Transverse colon (tissue), 4 donors: Measurements from ENCODE around the gene CCT5. TPM values are rescaled to one million over a fixed set of nuclear protein-coding genes. Genes with fewer than 3 reads are reported as not detected.
"Not testable (repeated sequence)": the region's sequence is repeated elsewhere in the genome, so short reads cannot be mapped to it uniquely, and the experiment has no call there.

Source experiments
- DNase-seq: peaks from one replicate; pipeline ENCODE4 v3.0.0-alpha.2; 2019
- H3K27ac ChIP-seq, 4 donors: fragments of 200-600 bp; sonication (generic); 2 replicates each; pipeline ENCODE4 v1.5.1; 2016 to 2018; ENCODE audit warnings: inconsistent platforms in 4 of 4
- H3K27me3 ChIP-seq: fragments of 200-600 bp; sonication (generic); 2 replicates; pipeline ENCODE4 v1.5.1; 2017; ENCODE audit warnings: inconsistent platforms
- H3K36me3 ChIP-seq, 4 donors: fragments of 200-600 bp; sonication (generic); 2 replicates each; pipeline ENCODE4 v1.5.1; 2017 to 2019; ENCODE audit warnings: inconsistent platforms in 4 of 4
- H3K4me1 ChIP-seq, 4 donors: fragments of 200-600 bp; sonication (generic); 2 replicates each; pipeline ENCODE4 v1.5.1; 2017 to 2020; ENCODE audit warnings: inconsistent platforms in 4 of 4
- H3K4me3 ChIP-seq, 4 donors: fragments of 200-600 bp; sonication (generic); 1 replicate in 1 of 4; 2 replicates in 3 of 4; pipeline versions ENCODE4 v1.5.1 to v1.6.1; 2017 to 2019; ENCODE audit warnings: inconsistent platforms in 4 of 4
- H3K9me3 ChIP-seq, 2 donors: fragments of 200-600 bp; sonication (generic); 2 replicates each; pipeline ENCODE4 v1.5.1; 2017 to 2019; ENCODE audit warnings: inconsistent platforms in 2 of 2
- EP300 ChIP-seq: sonication (generic); formaldehyde crosslinking; IDR thresholded peaks from one replicate; pipeline ENCODE4 v1.6.1; 2017; ENCODE audit warnings: antibody characterized with exemption, low read depth
- POLR2A ChIP-seq: fragments of 450-650 bp; IDR thresholded peaks from one replicate; pipeline ENCODE4 v1.6.1; 2016; ENCODE audit warnings: antibody characterized with exemption, mild to moderate bottlenecking, moderate library complexity
- POLR2AphosphoS5 ChIP-seq, 3 donors: sonication (generic); formaldehyde crosslinking; IDR thresholded peaks; one replicate each; pipeline ENCODE4 v1.6.1; 2016; ENCODE audit warnings: antibody characterized with exemption in 3 of 3
- WGBS, 2 donors: methylation state at CpG; one replicate each; pipeline ENCODE4 v1.1.5; 2018; ENCODE audit warnings: low coverage in 1 of 2; 5-methylcytosine and 5-hydroxymethylcytosine counted together
- in situ Hi-C, 4 donors: fragments of 200-750 bp; cut with MboI; loops; one replicate each; pipeline versions ENCODE4 v1.15.0 to v1.15.1; 2017; ENCODE audit warnings: low sequenced_read_pairs in 3 of 4, low pct_ligation_motif_present in 1 of 4, low pct_unique_long_range_greater_than_20kb in 1 of 4
- intact Hi-C: fragments of 100-400 bp; cut with DNase I; formaldehyde crosslinking; loops from one replicate; pipeline ENCODE4 v1.15.1; 2023; ENCODE audit warnings: low total_unique reads
- total RNA-seq, 4 donors: library from RNA; depleted of rRNA; stranded (reverse); fragments of >200 nt; gene quantifications; one replicate each; pipeline ENCODE4 v1.1.0, GENCODE V29; 2016
- TF ChIP-seq, protein P1 (sequence below), 5 experiments: fragments of 200-600 bp in 3 of 5; fragments of 450-650 bp in 2 of 5; sonication (generic) in 3 of 5; IDR thresholded peaks; 1 replicate in 2 of 5; 2 replicates in 3 of 5; pipeline ENCODE4 v1.5.1; 2016 to 2017; ENCODE audit warnings: antibody characterized with exemption in 5 of 5, inconsistent platforms in 3 of 5, mild to moderate bottlenecking in 2 of 5, moderate library complexity in 1 of 5

CCT5 gene
- total RNA-seq, 4 donors from 2014 or later, result 29.1 to 129 (median 76.5) TPM

DNA sequence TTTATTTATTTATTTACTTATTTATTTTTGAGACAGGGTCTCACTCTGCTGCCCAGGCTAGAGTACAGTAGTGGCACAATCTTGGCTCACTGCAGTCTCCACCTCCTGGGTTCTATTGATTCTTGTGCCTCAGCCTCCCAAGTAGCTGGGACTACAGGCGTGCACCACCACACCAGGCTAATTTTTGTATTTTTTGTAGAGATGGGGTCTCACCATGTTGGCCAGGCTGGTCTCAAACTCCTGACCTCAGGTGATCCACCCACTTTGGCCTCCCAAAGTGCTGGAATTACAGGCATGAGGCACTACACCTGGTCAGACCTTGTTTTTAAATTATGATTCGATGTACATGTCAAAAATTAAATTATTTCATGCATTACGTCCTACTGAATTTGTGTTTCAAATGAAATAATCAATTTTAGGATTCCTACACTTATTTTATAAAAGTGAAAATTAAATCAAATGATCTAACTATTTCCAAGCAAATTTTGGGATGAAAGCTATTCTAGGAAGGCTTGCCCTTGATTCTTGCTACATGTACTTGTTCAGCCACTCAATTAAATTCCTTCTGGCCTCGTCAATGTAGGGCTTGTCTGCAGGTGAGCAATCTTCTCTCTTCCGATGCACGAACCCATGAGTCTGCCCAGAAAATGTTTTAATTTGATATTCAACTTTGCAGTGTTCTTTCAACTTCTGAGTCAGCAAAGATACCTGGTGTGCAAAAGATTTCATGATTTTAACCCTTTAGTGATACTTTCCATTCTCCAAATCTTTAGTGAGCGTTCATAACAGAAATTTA lies 30.0 kb downstream of the CCT5 start:
- WGBS, 2 donors, result 92 to 93% methylated on average over 6 to 7 of the region's 7 CpGs
- DNase-seq, result no peak
- TF ChIP-seq EP300, result no peak
- TF ChIP-seq POLR2AphosphoS5 (IDR thresholded peaks at IDR 0.05), result no peak
- TF ChIP-seq, protein P1, sequence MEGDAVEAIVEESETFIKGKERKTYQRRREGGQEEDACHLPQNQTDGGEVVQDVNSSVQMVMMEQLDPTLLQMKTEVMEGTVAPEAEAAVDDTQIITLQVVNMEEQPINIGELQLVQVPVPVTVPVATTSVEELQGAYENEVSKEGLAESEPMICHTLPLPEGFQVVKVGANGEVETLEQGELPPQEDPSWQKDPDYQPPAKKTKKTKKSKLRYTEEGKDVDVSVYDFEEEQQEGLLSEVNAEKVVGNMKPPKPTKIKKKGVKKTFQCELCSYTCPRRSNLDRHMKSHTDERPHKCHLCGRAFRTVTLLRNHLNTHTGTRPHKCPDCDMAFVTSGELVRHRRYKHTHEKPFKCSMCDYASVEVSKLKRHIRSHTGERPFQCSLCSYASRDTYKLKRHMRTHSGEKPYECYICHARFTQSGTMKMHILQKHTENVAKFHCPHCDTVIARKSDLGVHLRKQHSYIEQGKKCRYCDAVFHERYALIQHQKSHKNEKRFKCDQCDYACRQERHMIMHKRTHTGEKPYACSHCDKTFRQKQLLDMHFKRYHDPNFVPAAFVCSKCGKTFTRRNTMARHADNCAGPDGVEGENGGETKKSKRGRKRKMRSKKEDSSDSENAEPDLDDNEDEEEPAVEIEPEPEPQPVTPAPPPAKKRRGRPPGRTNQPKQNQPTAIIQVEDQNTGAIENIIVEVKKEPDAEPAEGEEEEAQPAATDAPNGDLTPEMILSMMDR (IDR thresholded peaks at IDR 0.05), result no peak
- no peak for TF ChIP-seq POLR2A
- no peaks in the 10 kb centered on the region for H3K27me3 ChIP-seq
- no peak overlapping the region for H3K4me3 ChIP-seq
- in situ Hi-C loops (loop anchor here in 3 of 4 donors (25.0 kb wide), 1 partner anchor 357 kb away; no protein-coding TSS in a partner anchor), intact Hi-C loops (loop anchor here (10.0 kb wide), 1 partner anchor 165 kb away; the partner anchor contains the start of gene ROPN1L)
- H3K36me3 ChIP-seq, result no peaks in the 10 kb centered on the region
- H3K27ac ChIP-seq, result no peak overlapping the region
- peaks cover 3 to 16% (median 7%) of the 10 kb centered on the region in 4 donors for H3K4me1 ChIP-seq
- H3K9me3 ChIP-seq, result no peaks in the 10 kb centered on the region

DNA sequence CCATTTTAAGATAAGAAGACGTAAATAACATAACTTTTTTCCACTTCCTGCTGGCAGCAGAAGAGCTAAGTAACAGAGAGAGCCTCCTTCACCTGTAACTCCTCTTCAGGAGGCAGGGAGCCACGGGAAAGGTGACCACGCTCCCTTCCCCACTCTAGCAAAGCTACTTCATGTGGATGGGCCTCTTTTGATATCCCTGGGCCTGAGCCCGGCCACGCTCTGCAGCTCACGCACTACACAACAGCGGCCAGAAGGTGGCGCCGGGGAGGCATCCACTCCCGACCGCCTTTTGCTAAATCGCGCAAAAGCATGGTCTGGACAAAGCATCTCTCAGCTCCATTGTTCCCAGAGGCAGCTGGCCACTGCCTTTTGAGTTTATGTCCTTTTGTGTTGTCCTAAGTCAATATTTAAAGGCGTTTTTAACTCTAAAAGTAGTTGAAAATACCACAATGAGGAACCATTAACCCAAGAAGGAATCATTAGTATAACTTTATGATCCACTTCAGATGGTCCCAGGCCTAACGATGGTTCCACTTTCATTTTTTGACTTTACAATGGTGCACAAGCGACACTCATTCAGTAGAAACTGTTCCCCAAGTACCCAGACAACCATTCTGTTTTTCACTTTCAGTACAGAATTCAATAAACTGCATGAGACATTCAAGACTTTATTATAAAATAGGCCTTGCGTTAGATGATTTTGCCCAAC lies 34.0 kb downstream of the CCT5 start:
- intact Hi-C loops (loop anchor here (10.0 kb wide), 1 partner anchor 161 kb away; the partner anchor contains the start of gene ROPN1L), in situ Hi-C loops (loop anchor here in 3 of 4 donors (25.0 kb wide), 1 partner anchor 353 kb away; no protein-coding TSS in a partner anchor)
- WGBS, 2 donors, result 17 to 54% methylated on average over 4 to 17 of the region's 17 CpGs
- Histone ChIP-seq H3K4me1 (peaks cover 9 to 25% (median 16%) of the 10 kb centered on the region in 4 donors), H3K27me3 (no peaks in the 10 kb centered on the region), H3K4me3 (no peak overlapping the region), H3K9me3 (no peaks in the 10 kb centered on the region), H3K27ac (no peak overlapping the region), H3K36me3 (no peaks in the 10 kb centered on the region)
- peak; percentile 90 for DNase-seq
- TF ChIP-seq EP300 (no peak), POLR2A (no peak), POLR2AphosphoS5 (IDR thresholded peaks at IDR 0.05) (peak in 1 of 3 donors; percentile 30)
- TF ChIP-seq, protein P1 (IDR thresholded peaks at IDR 0.05), result peak; percentile 87 to 95 (median 93)

DNA sequence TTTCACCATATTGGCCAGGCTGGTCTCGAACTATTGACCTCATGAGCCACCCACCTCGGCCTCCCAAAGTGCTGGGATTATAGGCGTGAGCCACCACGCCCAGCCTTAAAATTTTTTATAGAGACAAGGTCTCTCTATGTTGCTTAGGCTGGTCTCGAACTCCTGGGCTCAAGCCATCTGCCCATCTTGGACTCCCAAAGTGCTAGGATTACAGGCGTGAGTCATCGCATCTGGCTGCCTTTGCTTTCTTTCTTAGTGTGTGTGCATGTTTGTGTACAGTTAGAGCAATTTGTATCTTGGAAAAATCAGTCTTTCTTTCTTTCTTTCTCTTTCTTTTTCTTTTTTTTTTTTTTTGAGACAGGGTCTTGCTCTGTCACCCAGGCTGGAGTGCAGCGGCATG lies 35.3 kb downstream of the CCT5 start:
- not testable (repeated sequence) for H3K27ac ChIP-seq, H3K4me3 ChIP-seq, H3K27me3 ChIP-seq, H3K36me3 ChIP-seq, H3K9me3 ChIP-seq
- in situ Hi-C loops (loop anchor here in 3 of 4 donors (25.0 kb wide), 1 partner anchor 352 kb away; no protein-coding TSS in a partner anchor), intact Hi-C loops (loop anchor here (10.0 kb wide), 1 partner anchor 159 kb away; the partner anchor contains the start of gene ROPN1L)
- peaks cover 9 to 37% (median 28%) of the 10 kb centered on the region in 4 donors for H3K4me1 ChIP-seq
- peak; percentile 42 for DNase-seq
- 72 to 81% methylated on average over 6 to 8 of the region's 8 CpGs for WGBS, 2 donors

DNA sequence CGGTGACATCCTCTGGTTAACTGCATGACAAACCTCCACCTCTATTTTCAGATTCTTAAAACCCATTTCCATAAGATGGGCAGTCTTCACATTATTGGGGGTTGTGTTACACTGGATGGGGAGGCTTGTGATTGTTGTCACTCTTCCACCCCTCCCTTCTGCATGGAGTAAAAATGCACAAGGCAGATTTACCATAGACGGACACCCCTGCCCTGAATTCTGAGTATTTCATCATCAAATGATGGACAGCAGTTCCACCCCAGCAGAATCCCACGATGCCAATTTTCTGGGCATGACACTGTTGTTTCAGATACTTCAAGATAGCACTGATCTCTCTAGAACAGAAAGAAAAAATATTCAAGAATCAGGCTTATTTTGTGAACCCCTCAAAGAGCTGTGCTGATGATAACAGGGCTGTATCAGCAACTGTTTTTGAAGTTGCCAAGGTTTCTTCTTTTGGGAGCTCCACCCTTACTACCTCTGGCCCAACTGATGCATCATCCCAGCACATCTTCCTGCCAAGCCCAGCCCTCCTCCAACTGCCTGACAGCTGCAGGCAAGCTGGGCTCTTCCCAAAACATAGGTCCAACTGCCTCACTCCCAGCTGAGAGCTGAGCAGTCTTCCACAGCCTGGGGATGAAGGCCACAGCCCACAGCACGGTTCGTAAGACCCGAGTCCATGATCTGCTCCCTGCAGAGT lies 36.2 kb downstream of the CCT5 start:
- Histone ChIP-seq H3K4me3 (no peak overlapping the region), H3K27me3 (no peaks in the 10 kb centered on the region), H3K4me1 (peaks cover 9 to 37% (median 28%) of the 10 kb centered on the region in 4 donors), H3K36me3 (no peaks in the 10 kb centered on the region), H3K27ac (peak overlapping the region in 1 of 4 donors; percentile 7), H3K9me3 (no peaks in the 10 kb centered on the region)
- intact Hi-C loops (loop anchor here (10.0 kb wide), 1 partner anchor 158 kb away; the partner anchor contains the start of gene ROPN1L), in situ Hi-C loops (loop anchor here in 3 of 4 donors (25.0 kb wide), 1 partner anchor 351 kb away; no protein-coding TSS in a partner anchor)
- no peak for TF ChIP-seq POLR2AphosphoS5 (IDR thresholded peaks at IDR 0.05)
- TF ChIP-seq EP300, result no peak
- TF ChIP-seq POLR2A, result no peak
- TF ChIP-seq, protein P1 (IDR thresholded peaks at IDR 0.05), result no peak
- no peak for DNase-seq
- 84 to 100% methylated on average over 2 to 6 of the region's 6 CpGs for WGBS, 2 donors
